GM18526 (cell line): ENCODE data around the gene NEDD4L.

Source experiments
- POLR2A ChIP-seq: IDR thresholded peaks from 3 replicates; pipeline ENCODE4 v1.6.1; 2011; ENCODE audit not compliant: insufficient read length; ENCODE audit errors: extremely low read depth

NEDD4L gene

DNA sequence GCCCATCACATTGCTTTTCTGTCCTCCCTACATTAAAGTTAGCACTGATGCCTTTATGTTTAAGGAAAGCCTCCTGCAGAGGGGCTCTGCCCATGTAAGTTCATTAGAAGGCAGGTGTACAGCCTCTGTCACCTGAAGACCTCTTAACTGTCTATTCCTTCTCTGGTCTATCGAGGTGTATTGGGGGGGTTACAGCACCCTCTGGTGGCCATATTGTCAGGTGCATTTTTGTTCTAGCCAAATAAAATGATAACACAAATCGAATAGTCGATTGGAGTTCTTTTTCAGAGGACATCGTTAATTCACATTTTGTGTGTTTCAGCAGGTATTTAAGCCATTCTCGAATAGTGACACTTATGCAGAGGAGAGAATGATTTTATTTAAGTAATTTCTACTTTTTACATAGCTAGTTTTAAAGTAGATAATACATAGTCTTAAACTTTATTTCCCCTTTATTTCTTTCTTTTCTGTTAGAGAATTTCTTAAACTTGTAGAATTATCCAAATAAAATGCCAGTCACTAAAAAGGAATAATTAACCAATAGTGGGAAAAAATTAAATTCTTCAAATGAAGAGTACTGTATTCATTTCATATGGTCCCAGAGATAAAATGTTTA is 136.8 kb downstream of the NEDD4L start:
- TF ChIP-seq POLR2A, result no peak

DNA sequence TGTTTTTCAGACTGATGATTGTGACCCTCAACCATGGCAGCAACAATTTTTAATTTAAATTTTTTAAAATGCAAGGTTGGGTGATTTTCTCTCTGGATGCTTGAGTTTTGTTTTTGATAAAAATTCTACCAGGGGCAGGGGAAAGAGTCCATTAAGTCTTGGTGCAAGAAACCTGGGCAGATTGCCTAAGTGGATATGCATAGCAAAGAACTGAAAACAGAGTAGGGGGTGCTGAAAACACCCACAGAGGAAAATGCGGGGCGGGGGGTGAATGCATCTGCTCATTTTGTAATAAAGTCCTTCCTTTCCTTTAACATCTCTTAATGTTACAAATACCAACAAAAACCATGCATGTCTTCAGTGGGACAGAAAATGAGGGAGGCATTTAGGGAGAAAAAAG is 138.0 kb downstream of the NEDD4L start:
- TF ChIP-seq POLR2A, result no peak

DNA sequence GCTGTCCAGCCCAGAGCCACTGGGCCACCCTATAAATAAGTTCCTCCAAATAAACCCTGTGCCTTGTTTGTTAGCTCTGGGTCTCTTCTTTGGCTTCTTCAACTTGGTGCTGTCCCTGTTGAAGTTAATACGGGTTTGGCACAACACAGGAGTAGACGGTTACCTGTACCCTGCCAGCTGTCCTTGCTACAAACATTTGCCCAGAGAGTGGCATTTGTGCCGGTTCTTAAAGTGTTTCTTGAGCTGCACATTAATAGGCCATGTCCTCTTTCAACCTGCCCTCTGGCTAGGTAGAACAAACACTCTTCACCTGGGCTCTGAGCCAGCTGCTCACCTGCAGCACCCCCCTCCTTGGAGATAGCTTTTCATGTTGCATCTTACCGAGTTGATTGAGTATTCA is 139.2 kb downstream of the NEDD4L start:
- no peak for TF ChIP-seq POLR2A

DNA sequence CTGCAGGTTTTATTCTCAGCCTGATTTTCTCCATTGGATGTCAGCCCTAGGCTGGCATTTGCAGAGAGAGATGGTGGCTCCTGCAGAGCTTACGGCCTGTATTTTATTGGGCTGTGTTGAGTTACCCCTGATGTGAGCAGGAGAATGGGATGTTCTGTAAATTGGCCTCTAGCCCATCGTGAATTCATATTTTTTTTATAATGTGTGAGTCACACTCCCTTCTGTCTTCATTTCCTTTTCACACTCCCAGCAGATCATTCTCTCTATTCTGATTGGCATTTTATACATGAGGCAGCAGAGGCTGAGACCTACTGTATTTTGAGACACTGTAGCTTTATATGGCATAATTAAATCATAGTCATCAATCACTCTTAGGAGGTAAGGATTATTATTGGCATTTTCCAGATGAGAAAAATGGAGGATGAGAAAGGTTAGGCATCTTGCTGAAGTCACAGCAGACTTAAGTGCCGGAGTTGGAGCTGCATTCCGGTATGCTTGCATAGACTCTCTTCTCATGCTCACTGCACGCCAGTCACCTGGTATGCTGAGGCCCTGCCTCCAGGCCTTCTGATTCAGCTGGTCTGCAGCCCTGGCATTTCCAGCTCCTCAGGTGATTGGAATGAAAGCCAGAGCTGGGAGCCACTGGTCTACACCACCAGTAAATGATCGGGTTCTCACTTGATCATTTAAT is 142.4 kb downstream of the NEDD4L start:
- no peak for TF ChIP-seq POLR2A

DNA sequence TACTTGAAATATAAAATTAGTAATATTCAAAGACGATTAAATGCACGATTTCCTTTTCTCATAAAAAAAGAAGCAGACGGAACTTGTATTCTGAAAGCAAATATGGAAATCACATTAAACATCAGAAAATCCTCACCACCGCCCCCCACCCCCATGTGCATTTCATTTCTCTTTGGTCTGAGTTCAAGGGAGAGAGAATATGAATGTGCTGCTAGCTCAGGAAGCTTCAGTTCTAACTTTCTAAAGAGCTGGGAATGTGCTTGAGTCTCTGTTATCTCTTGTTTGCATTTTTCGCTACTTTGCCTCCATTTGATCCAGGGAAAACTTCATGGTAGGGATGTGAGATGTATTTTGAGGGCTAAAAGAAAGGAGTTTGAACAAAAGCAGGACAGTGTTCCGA is 143.6 kb downstream of the NEDD4L start:
- TF ChIP-seq POLR2A, result no peak

DNA sequence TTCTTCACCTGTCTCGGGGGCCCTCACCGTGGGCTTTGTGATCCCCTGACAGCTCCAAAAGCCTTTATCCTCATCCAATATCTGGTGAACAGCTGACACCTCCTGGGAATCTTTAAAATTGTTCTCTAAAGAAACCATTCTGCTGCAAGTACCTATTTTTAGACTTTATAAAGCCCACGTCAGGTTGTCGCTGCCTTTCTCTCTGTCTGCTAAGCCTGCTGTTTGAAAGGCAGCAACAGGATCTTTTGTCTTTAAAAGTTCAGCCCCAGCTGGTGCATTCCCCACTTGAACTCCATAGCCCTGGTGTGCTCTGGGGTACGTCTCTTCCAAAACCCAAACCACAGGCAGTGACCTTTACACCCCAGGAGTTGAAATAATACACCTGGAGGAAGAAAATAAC is 145.0 kb downstream of the NEDD4L start:
- TF ChIP-seq POLR2A, result no peak

DNA sequence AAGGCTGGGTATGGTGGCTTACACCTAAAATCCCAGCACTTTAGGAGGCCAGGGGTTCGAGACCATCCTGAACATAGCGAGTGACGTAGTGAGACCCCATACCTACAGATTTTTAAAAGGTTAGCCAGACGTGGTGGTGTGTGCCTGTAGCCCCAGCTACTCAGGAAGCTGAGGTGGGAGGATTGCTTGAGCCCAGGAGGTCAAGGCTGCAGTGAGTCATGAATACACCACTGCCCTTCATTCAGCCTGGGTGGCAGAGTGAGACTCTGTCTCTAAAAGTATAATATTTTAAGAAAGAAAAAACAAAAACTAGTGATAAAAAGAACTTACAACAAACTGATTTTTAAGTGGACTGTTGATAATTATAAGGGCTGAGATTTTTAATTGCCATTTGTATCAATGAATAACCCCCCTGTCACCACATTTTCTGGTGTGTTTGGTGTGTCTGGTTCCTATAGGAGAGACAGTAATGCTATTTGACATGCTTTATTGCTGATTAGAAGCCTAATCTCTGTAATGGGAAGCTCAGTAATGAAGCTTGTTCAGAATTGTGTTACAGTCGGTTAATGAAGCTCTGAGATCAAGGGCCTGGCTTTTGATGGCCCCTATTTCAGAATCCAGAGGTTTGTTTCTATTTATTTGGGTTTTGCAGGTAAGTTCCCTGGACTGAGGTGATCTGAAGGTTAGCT is 147.0 kb downstream of the NEDD4L start:
- no peak for TF ChIP-seq POLR2A

GRCh38 chr18:58191626-58192025 is 147.6 kb downstream of the NEDD4L start:
- TF ChIP-seq POLR2A, result no peak

- TF ChIP-seq POLR2A, result no peak
Observed at GRCh38 chr18:58192519-58192918, 148.5 kb downstream of the NEDD4L start.

GRCh38 chr18:58194028-58194427 is 150.0 kb downstream of the NEDD4L start:
- TF ChIP-seq POLR2A, result no peak

DNA sequence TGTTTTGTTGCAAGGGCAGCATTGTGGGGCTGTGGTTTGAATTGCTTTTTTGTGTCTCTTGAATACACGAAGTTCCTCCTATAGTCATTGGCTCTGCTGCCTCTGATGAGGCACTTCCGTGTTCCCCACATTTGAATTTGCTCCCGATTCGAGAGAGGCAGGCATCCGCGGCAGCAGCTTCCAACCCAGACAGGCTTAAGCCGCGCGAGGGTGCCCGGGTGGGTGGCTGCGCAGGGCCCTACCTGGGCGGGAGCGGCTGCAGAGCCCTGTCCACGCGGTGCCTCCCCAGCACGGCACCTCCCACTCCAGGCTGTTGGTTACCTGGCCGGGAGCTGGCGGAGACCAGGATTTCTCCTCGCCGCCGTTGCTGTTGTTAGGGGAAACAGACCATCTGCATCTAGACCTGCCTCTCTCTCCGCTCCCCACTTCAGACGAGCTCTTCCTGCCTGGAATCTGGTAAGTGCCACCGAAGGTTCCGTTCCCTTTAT is 151.3 kb downstream of the NEDD4L start:
- no peak for TF ChIP-seq POLR2A

GRCh38 chr18:58196164-58196563 is 152.1 kb downstream of the NEDD4L start:
- no peak for TF ChIP-seq POLR2A

DNA sequence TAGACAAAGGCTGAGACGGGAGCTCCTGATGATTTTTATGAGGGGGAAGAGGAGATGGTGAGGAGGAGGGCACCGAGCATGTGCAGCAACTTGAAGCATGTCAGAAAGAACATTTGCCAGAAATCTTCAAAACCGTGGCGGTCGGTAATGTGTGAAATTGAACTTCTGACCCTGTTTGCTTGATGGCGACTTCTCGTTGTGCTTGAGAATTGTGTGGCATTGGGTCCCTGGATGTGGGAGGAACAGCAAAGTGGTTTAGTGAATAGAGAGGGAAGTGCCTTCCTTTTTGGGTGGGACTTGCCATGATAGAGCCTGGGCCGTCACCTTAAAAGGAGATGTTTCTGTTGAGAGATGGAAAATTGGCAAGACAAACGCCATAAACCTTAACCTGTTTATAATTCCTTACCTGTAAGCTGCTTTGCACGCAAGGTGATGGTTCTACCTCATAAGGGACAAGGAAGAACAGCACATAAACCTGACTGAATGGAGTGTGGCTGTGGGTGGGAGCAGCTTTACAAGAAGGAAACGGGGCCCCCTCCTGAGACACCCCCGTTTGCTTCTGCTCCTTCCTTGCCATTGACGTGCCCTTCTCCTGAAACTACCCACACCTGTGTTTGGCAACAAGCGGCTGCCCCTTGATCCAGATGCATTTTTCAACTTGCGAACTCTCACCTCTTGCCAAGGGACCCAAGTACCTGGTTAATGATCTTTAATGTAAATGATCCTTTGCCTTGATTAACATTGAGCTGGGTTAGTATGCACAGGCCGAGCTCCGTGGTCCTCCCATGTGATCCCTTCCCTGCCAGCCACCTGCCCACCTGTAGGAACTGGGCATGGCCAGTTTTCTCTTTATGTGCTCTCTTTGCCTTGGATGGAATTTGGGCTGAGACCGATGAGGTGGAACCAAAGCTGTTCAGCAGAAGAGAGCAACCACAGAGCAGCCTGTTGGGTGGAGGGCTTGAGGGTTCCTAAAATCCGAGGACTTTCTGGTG is 153.2 kb downstream of the NEDD4L start:
- TF ChIP-seq POLR2A, result no peak

- TF ChIP-seq POLR2A, result no peak
Observed at GRCh38 chr18:58201268-58201667, 157.2 kb downstream of the NEDD4L start.
